Anterior cingulate cortex (tissue), 58 donors: ENCODE results near the gene LRMDA.

Experiments used
- DNase-seq, 58 donors: peaks; one replicate each; lab custom pipeline; 2025; lab: John Stamatoyannopoulos, UW

LRMDA gene

DNA sequence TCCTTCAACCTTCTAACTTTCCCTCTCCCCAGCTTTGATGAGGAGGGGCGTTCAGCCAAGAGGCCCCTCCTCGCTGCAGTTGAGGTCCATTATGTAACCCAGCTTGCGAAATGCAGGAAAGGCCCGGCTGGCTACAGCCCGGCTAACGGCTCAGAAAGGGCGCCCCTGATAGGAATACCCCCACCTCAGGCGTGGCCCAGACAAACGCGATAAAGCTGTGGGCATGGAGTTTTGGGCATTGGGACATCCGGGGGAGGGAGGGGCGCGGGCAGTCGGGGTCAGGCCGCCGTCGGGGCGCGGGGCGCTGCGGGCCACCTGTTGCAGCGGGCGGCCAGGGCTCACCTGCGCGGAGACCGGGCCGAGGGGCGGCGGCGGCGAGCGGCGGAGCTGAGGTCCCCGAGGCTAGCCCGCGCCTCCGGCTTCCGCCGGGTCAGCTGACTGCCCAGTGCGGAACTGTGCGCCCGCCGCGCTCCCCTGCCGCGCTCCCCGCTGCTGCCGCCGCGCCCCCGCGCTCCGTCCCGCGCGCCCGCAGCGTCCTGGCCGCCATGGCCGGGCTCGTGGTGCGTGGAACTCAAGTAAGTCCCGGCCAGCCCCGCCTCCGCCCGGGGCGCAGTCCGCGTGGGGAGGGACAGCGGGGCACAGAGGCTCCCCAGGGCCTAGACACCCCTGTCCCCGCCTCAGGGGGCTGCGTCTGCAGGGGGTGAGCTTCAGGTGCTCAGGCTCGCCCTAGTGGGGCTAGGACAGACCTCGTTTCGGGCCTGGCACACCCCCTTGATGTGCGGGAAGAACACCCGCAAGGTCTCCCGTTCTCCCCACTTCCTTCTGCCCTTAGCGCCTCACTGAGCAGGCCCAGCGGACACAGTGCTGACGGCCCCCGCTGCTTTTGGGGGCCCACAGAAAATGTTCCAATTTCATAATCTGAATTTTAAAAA lies at the start of gene LRMDA:
TSS of gene LRMDA (plus strand) at position 445 of the 932 bp plus-strand sequence.
- peak in 3 of 58 donors; percentile 2 to 18 (median 13) for DNase-seq

DNA sequence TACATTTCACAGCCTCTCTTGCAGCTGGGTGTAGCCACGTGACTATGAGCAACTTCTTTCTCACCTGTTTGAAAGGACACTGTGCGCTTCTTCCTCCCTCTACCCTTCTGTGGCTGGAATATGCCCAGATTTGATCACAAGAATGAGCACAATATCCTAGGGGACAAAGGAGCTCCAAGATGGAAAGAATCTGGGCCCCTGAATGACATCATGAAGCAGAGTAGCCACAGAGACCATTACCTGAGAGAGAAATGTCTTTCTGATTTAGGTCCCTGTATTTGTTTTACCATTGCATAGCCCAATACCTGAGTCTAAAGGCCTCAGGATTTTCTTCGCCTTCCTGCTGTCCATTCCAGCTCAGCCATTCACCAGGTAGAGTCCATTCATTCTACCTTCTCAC lies 45.3 kb upstream of the LRMDA start:
- no peak for DNase-seq

DNA sequence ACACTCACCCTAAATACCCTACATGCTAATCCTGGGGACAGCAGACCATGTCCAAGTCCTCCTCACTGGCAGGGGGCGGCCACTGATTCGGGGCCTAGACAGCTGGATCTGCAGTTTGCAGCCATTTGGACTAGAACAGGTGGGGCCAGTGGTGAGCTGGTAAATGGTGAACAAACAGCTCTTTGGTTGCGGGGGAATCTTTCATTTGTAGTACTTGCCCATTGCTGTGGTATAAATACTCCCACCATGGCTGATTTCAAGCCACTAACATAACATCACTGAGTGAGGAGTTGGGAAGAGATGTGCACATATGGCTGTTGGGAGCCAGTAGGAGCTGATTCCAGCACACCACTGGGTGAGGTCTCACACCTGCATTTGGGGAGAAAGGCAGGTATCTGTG lies 43.3 kb upstream of the LRMDA start:
- DNase-seq: no peak

DNA sequence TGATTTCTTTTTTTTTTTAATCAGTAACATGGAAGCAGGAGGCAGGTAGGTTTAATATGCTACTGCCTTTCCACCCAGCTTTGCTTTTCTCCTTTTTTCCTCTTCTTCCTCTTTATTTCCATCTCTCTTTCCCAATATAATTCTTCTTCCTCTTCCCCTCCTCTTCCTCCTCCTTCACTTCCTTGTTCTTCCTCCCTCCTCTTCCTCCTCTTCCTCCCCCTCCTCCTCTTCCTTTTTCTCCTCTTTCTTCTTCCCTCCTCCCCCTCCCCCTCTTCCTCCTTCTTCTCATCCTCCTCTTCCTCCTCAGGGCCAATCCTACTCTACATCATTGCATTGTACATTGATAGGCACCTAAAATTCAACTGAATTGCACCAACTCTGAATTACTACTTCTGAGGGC lies 41.2 kb upstream of the LRMDA start:
- no peak for DNase-seq

DNA sequence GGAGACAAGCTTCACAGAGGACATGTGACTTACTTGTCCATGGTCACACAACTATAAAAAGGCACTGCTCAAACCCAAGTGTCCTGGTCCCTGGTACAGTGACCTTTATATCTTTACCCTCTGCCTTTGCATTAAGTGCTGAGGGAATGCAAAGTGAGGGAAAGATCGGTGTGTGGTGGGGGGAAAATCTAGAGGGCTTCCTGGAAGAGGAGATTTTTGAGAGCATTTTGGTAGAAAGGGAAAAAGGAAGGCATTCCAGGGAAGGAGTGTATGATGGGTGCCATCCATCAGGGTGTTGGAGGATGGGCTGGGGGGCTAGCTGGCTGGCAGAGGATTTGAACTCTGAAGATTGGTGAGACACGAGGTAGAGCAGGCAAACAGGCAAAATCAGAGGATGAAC lies 39.2 kb upstream of the LRMDA start:
- no peak for DNase-seq

DNA sequence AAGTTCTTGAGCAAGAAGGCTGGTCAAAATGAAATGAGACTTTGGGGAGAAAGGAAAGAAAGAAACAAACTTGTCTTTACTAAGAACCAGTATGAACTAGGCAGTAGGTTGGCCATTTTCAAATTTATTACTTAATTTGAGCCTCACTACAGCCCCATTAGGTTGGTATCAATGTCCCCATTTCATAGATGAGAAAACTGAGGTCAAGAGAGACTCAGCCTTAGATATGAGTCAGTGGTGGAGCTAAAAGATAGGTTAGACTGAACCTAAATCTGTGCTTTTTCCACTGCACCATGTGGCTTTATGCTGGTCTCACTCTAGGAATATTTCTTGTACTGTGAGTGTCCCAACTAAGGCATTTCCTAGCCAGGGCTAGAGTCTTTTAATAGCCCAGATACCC lies 38.7 kb upstream of the LRMDA start:
- no peak for DNase-seq

DNA sequence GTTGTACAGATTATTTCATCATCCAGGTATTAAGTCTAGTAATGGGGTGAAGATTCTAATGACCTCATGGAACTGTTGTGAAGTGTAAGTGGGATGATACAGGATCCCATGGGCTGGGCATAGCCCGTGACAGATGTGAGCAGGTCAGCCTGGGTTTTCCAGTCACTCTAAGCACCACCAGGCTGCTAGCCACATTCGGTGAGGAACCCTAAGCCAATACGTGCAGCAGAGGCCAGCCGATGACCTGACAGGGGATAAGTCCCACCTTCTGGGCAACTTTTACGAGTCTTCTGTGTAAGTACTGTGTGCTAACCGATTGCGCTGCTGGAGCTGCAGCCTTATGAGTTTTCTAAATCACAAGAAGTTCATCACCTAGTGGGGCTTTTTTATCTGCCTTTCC lies 37.2 kb upstream of the LRMDA start:
- DNase-seq: no peak

DNA sequence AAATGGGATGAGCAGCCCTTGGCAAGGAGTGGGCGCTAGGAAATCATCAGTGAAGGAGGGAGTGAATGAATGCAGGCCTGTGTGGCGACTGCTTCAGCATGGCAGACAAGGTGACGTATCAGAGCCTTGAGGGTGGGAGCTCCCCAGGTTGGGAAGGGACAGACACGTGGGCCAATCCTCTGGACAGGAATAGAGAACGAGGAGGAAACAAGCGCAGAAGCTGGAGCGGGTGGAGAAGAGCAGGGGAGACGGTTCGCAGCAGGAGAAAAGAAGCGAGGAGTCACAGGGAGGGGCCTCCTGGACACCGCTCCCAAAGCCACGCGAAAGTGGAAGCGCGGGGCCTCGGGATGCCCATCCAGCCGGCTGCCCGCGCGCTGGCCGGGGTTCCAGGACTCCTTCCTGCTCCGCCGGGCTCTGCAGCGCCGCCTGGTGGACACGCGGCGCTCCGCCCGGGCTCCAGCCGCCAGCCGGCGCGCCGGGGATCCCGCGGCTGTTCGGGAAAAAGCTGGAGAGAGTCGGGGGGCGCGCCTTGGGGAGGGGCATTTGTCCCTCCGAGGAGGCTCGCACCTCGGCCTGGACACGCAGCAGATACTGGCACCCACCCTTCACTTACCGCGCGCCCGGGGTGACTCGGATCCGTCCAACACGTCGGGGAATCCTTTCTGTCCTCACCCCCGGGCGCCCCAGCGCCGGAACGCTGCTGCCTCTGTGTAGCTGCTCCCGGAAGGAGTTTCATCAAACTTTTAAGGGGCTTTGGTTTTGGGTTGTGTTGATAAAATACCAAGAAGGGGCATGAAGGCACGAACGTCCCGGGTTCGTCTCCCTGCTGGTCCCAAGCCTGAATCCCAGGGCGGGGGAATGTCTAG lies 36.1 kb upstream of the LRMDA start:
- peak in 2 of 58 donors; percentile 3 to 8 for DNase-seq

DNA sequence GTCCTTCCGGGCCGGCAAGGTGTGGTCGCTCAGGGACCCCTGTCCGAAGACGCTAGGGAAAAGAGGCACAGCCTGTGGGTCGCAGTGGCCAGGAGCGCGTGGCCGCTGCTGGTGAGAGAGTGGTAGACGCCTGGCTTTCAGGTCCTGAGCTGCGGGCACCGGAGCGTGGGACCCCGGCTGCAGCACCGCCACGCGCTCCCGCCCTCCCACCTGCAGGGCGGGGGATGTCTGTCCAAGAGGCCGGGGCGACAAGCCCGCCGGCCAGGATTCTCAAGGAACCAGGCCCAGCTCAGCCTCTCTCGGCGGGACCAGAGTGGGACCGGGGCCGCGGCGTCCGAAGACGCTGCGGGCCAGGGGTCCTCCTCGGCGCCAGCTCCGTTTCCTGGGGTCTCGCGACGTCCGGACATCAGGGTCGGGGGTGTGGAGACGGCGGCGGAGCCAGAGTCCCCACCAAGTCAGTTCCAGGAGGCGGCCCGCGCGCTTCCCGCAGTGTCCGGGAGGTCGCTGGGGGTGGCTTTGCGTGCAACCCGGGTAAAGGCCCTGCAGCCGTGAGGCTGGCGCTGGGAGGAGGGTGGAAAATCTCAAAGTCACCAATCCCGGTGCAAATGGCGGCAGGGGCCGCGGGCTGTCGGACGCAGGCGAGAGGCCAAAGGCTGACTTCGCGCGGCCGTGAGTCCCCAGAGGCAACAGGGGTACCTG lies 35.3 kb upstream of the LRMDA start:
- no peak for DNase-seq

DNA sequence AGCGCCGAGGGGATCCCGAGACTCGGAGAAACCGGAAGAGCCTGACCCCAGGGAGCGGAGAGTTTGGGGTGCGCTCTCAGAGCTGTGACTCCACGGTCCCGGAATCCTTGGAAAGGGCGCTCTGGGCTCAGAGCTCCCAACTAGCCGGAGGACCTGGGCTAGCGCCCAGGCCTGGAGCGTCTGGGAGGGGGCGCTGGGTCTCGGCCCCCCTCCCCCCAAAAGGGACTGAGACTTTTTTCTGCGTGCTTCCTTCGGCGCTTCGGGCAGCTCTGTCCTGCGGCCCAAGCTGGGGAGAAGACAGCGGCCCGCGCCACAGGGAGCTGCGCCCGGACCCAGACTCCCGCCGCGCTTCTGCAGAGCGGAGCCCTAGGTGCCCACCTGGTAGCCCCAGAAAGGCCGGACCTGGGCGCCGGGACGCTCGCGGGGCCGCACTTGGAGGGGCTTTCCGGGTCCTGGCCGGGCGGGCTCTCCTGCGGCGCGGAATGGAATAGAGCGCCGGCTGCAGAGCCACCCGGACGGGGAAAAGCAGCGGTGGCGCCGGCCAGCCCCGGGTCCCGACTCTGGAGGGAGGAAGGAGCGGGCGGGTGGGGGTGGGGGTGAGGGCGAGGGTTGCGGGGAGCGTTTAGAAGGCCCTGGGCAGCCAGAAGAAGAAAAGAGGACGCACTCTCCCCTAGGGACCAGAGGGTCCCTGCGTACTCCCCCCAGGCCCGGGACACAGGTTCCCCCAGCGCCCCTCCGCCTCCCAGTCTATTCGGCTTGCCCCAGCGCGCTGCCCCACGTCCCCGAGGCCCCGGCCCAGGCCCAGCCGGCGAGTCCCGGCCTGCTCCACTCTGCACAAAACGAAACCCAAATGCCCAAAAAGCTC lies 34.6 kb upstream of the LRMDA start:
- no peak for DNase-seq

DNA sequence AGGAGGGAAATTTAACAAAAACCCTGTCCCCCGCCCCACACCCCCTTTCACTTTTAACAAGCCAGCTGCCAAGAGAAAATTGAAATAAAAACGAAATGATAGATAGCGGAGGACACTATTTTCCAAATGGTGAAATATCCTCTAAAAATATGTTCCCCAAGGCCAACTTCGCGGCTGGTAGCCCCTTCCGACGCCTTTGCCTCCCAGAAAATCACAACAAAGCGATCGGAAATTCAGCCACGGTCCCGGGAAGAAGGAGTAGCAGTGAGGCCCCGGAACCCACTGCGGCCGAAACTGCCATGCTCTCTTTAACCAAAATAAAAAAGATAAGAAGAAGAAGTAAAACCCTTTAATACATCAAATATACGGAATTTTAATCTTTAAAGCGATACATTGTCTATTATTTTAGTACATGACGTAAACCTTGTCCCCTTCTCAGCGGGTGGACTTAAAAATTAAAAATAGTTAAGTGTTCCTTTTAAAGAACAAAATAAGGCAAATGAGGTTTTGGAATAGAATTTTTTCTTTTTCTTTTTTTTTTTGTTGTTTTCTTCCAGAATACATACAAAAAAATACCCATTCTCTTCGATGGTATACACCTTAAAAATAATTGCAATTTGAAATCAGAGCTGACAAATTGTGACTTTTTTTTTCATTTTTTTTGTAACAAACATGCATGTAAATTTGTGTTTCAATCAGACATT lies 33.8 kb upstream of the LRMDA start:
- DNase-seq: no peak

DNA sequence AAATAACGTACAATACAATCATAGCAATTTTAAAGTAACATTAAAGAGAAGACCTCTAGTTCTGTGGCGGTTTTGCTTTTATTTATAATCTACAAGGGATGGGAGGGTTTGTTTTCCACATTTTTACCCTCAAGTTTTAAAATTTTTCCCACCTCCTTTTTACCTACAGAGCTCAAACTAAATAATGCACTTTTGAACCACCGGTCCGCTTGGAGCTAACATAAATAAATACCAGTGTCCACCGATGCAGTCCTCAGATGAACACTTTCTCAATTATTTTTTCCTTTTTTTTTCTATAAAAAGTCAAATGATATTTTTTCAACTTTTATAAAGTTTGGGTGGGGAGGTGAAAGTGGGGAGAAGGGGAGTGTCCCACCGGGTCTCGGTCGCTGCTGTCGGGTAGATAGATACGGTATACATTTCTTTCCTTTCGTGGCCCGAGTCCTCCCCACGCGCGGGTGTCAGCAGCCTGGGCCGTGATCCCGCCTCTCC lies 33.2 kb upstream of the LRMDA start:
- DNase-seq: no peak

DNA sequence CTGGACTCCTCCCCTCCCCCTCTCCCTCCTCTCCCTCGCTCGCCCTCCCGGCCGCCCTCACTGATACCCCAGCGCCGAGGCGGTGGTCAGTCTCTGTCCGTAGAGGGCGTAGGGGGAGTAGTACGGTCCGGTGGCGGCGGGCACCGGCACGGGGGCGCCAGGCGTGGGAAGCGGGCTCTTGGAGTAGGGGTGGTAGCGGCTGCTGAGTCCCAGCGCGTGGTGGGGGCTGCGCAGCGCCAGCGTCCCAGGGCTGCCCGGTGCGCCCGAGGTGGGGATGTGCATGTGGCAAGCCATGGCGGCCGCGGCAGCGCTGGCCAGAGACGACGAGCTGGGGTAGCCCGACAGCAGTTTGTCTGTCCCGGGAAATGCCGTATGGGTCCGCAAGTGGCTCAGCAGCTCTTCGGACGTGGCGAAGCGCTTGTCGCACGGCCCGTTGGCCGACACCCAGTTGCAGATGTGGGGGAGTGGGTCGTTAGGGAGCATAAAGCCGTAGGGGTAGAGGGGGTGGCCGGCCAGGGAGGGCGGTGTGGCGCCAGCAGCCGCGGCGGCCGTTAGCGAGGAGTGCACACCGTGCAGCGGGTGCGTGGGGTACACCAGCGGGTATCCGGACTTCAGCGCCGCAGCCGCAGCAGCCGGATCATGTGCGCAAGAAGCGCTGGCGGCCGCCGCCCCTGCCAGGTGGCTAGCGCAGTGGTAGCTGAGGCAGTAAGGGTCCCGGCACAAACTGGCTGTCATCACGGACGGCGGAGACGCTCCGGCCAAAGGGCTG lies 32.5 kb upstream of the LRMDA start:
- no peak for DNase-seq

DNA sequence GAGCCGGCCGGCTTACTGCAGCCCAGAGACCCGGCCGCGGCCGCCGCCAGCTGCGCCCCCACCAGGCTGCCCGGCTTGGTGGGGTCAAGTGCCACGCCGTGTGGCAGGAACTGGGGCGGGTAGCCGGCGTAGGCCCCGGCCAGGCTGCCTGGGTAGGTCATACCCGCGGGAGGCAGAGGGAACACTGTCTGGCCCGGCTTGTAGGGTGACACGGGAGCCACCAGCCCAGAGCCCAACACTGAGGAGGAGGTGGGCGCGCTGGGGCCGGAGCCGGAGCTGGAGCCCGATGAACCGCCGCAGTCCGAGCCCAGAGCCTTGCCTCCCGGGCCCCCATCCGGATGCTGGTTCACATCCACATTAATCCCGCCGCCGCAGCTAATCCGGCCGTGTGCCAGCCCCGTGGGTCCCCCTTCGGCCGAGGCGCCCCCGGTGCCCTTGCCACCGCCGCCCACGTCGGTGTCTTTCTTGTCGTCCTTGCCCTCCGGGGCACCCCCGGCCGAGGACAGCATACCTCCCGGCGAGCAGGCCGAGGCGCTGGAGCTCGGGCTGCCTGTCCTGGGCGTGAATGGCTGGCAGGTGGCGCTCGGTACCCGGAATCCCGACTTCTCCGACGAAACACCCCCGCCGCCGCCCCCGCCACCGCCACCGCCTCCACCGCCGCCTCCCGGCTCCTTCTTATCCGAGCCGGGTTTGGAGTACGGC lies 31.8 kb upstream of the LRMDA start:
- DNase-seq: peak in 49 of 58 donors; percentile 4 to 80 (median 54)

DNA sequence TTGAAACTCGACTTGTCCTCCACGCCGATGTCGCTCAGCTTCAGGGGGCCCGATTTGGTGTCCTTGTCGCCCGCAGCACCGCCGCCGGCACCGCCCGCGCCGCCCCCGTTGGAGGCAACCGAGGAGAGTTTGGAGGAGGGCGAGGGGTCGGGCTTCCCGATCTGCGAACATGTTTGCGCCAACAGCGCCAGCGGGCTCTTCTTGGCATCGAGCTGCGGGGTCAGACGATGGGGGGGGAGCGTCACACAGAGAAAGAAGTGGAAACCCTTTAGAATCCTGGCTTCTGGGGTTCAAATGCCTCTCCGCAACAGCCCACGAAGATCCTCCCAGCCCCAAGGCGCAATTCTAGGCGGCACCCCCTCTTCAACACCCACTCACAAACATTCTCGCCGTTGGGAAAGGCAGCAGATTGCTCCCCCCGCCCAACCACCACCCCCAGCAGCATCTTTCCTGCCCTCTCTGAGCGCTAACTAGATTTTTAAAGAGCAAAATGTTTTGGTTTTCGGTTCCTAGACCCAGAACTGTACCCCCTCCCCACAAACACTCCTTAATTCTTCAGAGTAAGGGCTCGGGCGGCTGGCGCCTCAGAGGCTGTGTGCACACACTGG lies 31.2 kb upstream of the LRMDA start:
- peak in 7 of 58 donors; percentile 38 to 53 (median 43) for DNase-seq

DNA sequence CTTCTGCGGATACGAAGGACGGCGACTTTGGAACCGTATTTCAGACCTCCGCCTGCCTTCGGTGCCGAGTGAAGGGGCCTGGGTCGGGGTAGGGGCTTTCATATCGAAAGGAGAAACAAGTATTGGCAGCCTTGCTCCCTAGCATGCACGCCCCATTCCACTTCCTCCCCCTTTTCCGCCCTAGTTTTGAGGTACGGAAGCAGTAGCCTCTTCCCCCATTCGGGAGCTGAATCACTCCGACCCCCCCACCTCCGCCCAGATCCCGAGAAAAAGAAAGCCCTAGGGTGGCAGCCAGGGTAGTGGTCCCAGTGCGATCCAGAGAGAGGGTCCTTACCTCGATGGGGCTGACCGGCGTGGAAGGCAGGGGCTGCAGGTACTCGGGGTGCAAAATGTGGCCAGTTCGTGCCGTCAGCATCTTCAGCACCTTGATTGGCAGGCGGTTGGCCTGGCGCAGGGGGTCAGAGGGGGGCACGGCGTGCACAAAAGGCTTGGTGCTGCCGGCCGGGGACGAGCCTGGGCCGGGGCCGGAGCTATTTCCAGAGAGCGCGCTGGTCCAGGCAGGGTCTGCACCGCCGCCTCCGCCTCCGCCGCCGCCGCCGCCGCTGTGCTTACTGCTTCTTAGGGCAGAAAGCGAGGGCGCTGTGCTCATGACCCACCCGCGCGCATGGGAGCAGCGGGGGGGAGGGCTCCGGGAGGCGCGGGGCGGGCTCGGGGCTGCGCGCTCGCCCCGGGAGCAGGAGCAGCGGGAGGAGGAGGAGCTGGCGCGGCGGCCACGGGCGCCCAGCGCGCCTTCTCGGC lies 30.5 kb upstream of the LRMDA start:
- DNase-seq: peak in 23 of 58 donors; percentile 12 to 73 (median 39)
